Loucy (cell line): ENCODE data around the gene CNKSR3.

Source experiments
- H2AFZ ChIP-seq: fragments of 200-600 bp; sonication (generic); 2 replicates; pipeline ENCODE4 v1.6.0; 2016; ENCODE audit warnings: antibody characterized with exemption, mild to moderate bottlenecking, low read length, moderate library complexity
- H3F3A ChIP-seq: fragments of 200-600 bp; 2 replicates; pipeline ENCODE4 v1.6.0; 2016; ENCODE audit warnings: antibody characterized with exemption, low read depth, mild to moderate bottlenecking
- H3K27me3 ChIP-seq: fragments of 200-600 bp; sonication (generic); 2 replicates; pipeline ENCODE4 v1.6.1; 2014; ENCODE audit warnings: low read length, mild to moderate bottlenecking; ENCODE audit not compliant: insufficient read depth, poor library complexity, severe bottlenecking
- H3K36me3 ChIP-seq: fragments of 200-600 bp; sonication (generic); 2 replicates; pipeline ENCODE4 v1.6.1; 2016; ENCODE audit warnings: low read length; ENCODE audit not compliant: insufficient read depth
- H3K4me1 ChIP-seq: fragments of 200-600 bp; sonication (generic); 2 replicates; pipeline ENCODE4 v1.5.1; 2014; ENCODE audit warnings: low read length, mild to moderate bottlenecking; ENCODE audit not compliant: insufficient read depth, poor library complexity, severe bottlenecking
- H3K4me2 ChIP-seq: fragments of 200-600 bp; sonication (generic); 2 replicates; pipeline ENCODE4 v1.6.0; 2014; ENCODE audit warnings: antibody characterized with exemption, low read length, low read depth, mild to moderate bottlenecking; ENCODE audit not compliant: poor library complexity, severe bottlenecking
- H3K4me3 ChIP-seq: fragments of 200-600 bp; sonication (generic); 2 replicates; pipeline ENCODE4 v1.5.1; 2014; ENCODE audit warnings: low read length, mild to moderate bottlenecking, mixed read lengths; ENCODE audit not compliant: poor library complexity, severe bottlenecking
- H3K79me2 ChIP-seq: fragments of 200-600 bp; sonication (generic); 2 replicates; pipeline ENCODE4 v1.6.1; 2014; ENCODE audit warnings: low read length; ENCODE audit not compliant: insufficient read depth
- H3K9ac ChIP-seq: fragments of 200-600 bp; sonication (generic); 2 replicates; pipeline ENCODE4 v1.6.0; 2014; ENCODE audit warnings: mild to moderate bottlenecking, low read depth, low read length, moderate library complexity; ENCODE audit not compliant: poor library complexity, severe bottlenecking
- H3K9me2 ChIP-seq: fragments of 200-600 bp; sonication (generic); replicated peaks from 2 replicates; pipeline ENCODE4 v1.6.1; 2016; ENCODE audit warnings: low read depth, low read length, mixed read lengths
- H3K9me3 ChIP-seq: fragments of 200-600 bp; sonication (generic); 2 replicates; pipeline ENCODE4 v1.6.1; 2014; ENCODE audit warnings: mild to moderate bottlenecking, antibody characterized with exemption, low read length, low read depth; ENCODE audit not compliant: insufficient read depth
- H4K20me1 ChIP-seq: fragments of 200-600 bp; sonication (generic); 2 replicates; pipeline ENCODE4 v1.6.0; 2014; ENCODE audit warnings: antibody characterized with exemption, low read length, mild to moderate bottlenecking; ENCODE audit not compliant: insufficient read depth, poor library complexity, severe bottlenecking
- CTCF ChIP-seq: fragments of 200-600 bp; sonication (generic); conservative IDR thresholded peaks from 2 replicates; pipeline ENCODE4 v1.5.1; 2014; ENCODE audit warnings: mild to moderate bottlenecking, antibody characterized with exemption, low read length
- EZH2phosphoT487 ChIP-seq: fragments of 200-600 bp; IDR thresholded peaks from 2 replicates; pipeline ENCODE4 v1.6.1; 2018; ENCODE audit warnings: antibody characterized with exemption, mild to moderate bottlenecking, moderate library complexity, borderline replicate concordance

The CNKSR3 gene

GRCh38 chr6:154529957-154530356, 19.5 kb upstream of the CNKSR3 start:
- H3K9me3 ChIP-seq, result no peaks in the 10 kb centered on the region
- H3K9ac ChIP-seq, result no peak overlapping the region
- no peak overlapping the region for H2AFZ ChIP-seq
- H3K4me3 ChIP-seq, result no peak overlapping the region
- no peak overlapping the region for H3K4me2 ChIP-seq
- H3F3A ChIP-seq, result no peaks in the 10 kb centered on the region
- H3K36me3 ChIP-seq, result no peaks in the 10 kb centered on the region
- no peaks in the 10 kb centered on the region for H3K27me3 ChIP-seq
- no peaks in the 10 kb centered on the region for H3K4me1 ChIP-seq
- no peaks in the 10 kb centered on the region for H3K9me2 ChIP-seq
- H4K20me1 ChIP-seq, result no peaks in the 10 kb centered on the region
- H3K79me2 ChIP-seq, result no peaks in the 10 kb centered on the region
- TF ChIP-seq CTCF (no peak), EZH2phosphoT487 (no peak)

GRCh38 chr6:154528310-154528915, 17.9 kb upstream of the CNKSR3 start:
- Histone ChIP-seq H3K9me3 (no peaks in the 10 kb centered on the region), H3K4me3 (no peak overlapping the region), H3F3A (no peaks in the 10 kb centered on the region), H3K4me2 (no peak overlapping the region), H4K20me1 (no peaks in the 10 kb centered on the region), H3K36me3 (no peaks in the 10 kb centered on the region), H3K9ac (no peak overlapping the region), H3K27me3 (no peaks in the 10 kb centered on the region), H2AFZ (no peak overlapping the region), H3K9me2 (no peaks in the 10 kb centered on the region), H3K79me2 (no peaks in the 10 kb centered on the region), H3K4me1 (no peaks in the 10 kb centered on the region)
- TF ChIP-seq CTCF, result no peak
- TF ChIP-seq EZH2phosphoT487, result no peak

- no peaks in the 10 kb centered on the region for H4K20me1 ChIP-seq
- no peak overlapping the region for H3K9ac ChIP-seq
- no peaks in the 10 kb centered on the region for H3K36me3 ChIP-seq
- no peaks in the 10 kb centered on the region for H3K9me3 ChIP-seq
- H2AFZ ChIP-seq, result no peak overlapping the region
- no peaks in the 10 kb centered on the region for H3K27me3 ChIP-seq
- no peak for TF ChIP-seq EZH2phosphoT487
- TF ChIP-seq CTCF, result no peak
- no peaks in the 10 kb centered on the region for H3K79me2 ChIP-seq
- no peak overlapping the region for H3K4me2 ChIP-seq
- no peaks in the 10 kb centered on the region for H3K9me2 ChIP-seq
- no peak overlapping the region for H3K4me3 ChIP-seq
- no peaks in the 10 kb centered on the region for H3K4me1 ChIP-seq
- H3F3A ChIP-seq, result no peaks in the 10 kb centered on the region
Measured at GRCh38 chr6:154526996-154527395, 16.5 kb upstream of the CNKSR3 start.
